ENCODE measurements around the gene TRIM63. TPM values are rescaled to one million over a fixed set of nuclear protein-coding genes. Genes with fewer than 3 reads are reported as not detected.

TRIM63 gene
- total and polyA plus RNA-seq, 9 of the 15 experiments (the other 6 are each of a cell fraction or from before 2014, with no cell fraction given): 0.08 to 0.57 (median 0.36) TPM

DNA sequence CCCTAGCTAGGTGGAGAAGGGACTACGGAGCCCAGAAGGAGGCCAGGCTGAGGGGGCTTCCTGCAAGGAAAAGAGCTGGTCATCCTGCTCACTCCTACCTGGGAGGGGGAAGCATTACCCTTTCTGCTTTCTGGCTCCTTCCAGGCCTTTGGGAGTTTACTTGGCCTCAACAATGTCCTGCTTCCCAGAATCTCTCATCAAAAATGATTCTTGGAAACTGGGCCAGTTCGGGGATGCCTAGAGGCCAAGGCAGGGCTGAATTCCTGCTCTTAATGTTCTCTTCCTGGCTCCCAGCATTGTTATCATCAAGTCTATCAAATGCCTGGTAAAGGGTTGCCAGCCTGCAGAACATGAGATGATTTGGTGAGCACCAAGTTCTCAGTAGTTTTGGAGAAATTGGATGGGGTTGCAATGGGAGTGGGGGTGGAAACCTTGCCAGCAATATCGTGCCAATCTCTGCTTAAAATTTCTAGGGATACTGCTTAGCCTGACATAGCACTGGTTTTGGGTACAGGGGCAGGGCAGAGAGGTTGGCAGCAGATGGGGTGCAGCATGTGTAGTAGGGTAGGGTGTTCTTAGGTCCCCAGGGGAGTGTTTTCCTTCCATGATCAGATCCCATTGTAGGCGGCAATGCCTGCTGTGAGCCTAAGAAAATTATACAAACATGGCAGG lies 61.9 kb downstream of the TRIM63 start:
- FAIRE-seq: no peak
- BruUV-seq (replicated peaks): no TSS peak
- Histone ChIP-seq H3K4me3 (no peak overlapping the region), H3K9me3 (replicated peaks; ENCODE audit: control insufficient read depth, insufficient read depth, low read depth, low read length) (no peaks in the 10 kb centered on the region), H3K36me3 (ENCODE audit: control insufficient read depth, insufficient read depth, low read length) (no peaks in the 10 kb centered on the region), H4K20me1 (replicated peaks; ENCODE audit: control insufficient read depth, insufficient read depth, low read length) (no peaks in the 10 kb centered on the region), H3K9me1 (ENCODE audit: control insufficient read depth, insufficient read depth, low read length) (no peaks in the 10 kb centered on the region), H3K4me2 (ENCODE audit: insufficient read depth, low read length) (peak overlapping the region; percentile 33), H3K4me1 (replicated peaks in 1 of 2; ENCODE audit: control insufficient read depth in 2 of 2, insufficient read depth in 2 of 2, low read length in 2 of 2) (peaks cover 22 to 26% of the 10 kb centered on the region in 2 experiments), H2AFZ (ENCODE audit: low read depth, low read length) (peak overlapping the region; percentile 66), H3K27ac (ENCODE audit: extremely low read depth, low read depth, low read length) (peak overlapping the region; percentile 38; the same call in 2 of the 3 replicates), H3K27me3 (ENCODE audit: control insufficient read depth in 2 of 2, insufficient read depth in 2 of 2, low read length in 2 of 2) (no peaks in the 10 kb centered on the region), H3K79me2 (ENCODE audit: control insufficient read depth, insufficient read depth, low read length) (no peaks in the 10 kb centered on the region), H3K9ac (ENCODE audit: insufficient read depth in 1 of 2, low read depth in 2 of 2, low read length in 2 of 2) (peak overlapping the region; percentile 32 to 72; a peak in 3 of 4 replicates)
- 9% methylated on average over 4 of the region's 4 CpGs for WGBS (ENCODE audit: insufficient coverage, low coverage, missing lambda C conversion rate)
- ChIA-PET CTCF (ENCODE audit: low intra/inter-chr PET ratio) (no interaction called here), POLR2A (interaction anchor here (1.3 kb wide), 1 partner anchor 24 kb away, joined by 4 read pairs; no protein-coding TSS in a partner anchor)
- in situ Hi-C loops (cut with MboI): loop anchor here (10.0 kb wide), 1 partner anchor 391 kb away; the partner anchor contains the start of gene MAN1C1
- ATAC-seq: peak; percentile 9; the same call in 2 of the 3 replicates
- peak in 1 of 4 experiments; percentile 60 for DNase-seq (ENCODE audit: extremely low read depth in 1 of 4, low spot score in 3 of 4)
- intact Hi-C loops (cut with micrococcal nuclease): no loop called here
- TF ChIP-seq, protein P1, sequence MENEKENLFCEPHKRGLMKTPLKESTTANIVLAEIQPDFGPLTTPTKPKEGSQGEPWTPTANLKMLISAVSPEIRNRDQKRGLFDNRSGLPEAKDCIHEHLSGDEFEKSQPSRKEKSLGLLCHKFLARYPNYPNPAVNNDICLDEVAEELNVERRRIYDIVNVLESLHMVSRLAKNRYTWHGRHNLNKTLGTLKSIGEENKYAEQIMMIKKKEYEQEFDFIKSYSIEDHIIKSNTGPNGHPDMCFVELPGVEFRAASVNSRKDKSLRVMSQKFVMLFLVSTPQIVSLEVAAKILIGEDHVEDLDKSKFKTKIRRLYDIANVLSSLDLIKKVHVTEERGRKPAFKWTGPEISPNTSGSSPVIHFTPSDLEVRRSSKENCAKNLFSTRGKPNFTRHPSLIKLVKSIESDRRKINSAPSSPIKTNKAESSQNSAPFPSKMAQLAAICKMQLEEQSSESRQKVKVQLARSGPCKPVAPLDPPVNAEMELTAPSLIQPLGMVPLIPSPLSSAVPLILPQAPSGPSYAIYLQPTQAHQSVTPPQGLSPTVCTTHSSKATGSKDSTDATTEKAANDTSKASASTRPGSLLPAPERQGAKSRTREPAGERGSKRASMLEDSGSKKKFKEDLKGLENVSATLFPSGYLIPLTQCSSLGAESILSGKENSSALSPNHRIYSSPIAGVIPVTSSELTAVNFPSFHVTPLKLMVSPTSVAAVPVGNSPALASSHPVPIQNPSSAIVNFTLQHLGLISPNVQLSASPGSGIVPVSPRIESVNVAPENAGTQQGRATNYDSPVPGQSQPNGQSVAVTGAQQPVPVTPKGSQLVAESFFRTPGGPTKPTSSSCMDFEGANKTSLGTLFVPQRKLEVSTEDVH (IDR thresholded peaks at IDR 0.05; ENCODE audit: low read depth, partially characterized antibody): no peak
- TF ChIP-seq KLF6 (CRISPR knock-in tag; IDR thresholded peaks at IDR 0.05; ENCODE audit: borderline replicate concordance) (0 out of 2 replicates have a peak, but pooled peaks have one; percentile 28), PTTG1 (tag; IDR thresholded peaks at IDR 0.05; ENCODE audit: low read depth) (no peak), NR1H2 (CRISPR knock-in tag; IDR thresholded peaks at IDR 0.05) (no peak), HIVEP1 (CRISPR knock-in tag; IDR thresholded peaks at IDR 0.05) (0 out of 2 replicates have a peak, but pooled peaks have one; percentile 9), SOX6 (IDR thresholded peaks at IDR 0.05) (peak; percentile 22; the same call in 1 of the 2 replicates), ZNF143 (CRISPR knock-in tag; IDR thresholded peaks at IDR 0.05) (no peak), CXXC5 (CRISPR knock-in tag; IDR thresholded peaks at IDR 0.05) (peak; percentile 42; the same call in 1 of the 2 replicates), MCM3 (IDR thresholded peaks at IDR 0.05) (no peak)
- TF ChIP-seq, protein P2, sequence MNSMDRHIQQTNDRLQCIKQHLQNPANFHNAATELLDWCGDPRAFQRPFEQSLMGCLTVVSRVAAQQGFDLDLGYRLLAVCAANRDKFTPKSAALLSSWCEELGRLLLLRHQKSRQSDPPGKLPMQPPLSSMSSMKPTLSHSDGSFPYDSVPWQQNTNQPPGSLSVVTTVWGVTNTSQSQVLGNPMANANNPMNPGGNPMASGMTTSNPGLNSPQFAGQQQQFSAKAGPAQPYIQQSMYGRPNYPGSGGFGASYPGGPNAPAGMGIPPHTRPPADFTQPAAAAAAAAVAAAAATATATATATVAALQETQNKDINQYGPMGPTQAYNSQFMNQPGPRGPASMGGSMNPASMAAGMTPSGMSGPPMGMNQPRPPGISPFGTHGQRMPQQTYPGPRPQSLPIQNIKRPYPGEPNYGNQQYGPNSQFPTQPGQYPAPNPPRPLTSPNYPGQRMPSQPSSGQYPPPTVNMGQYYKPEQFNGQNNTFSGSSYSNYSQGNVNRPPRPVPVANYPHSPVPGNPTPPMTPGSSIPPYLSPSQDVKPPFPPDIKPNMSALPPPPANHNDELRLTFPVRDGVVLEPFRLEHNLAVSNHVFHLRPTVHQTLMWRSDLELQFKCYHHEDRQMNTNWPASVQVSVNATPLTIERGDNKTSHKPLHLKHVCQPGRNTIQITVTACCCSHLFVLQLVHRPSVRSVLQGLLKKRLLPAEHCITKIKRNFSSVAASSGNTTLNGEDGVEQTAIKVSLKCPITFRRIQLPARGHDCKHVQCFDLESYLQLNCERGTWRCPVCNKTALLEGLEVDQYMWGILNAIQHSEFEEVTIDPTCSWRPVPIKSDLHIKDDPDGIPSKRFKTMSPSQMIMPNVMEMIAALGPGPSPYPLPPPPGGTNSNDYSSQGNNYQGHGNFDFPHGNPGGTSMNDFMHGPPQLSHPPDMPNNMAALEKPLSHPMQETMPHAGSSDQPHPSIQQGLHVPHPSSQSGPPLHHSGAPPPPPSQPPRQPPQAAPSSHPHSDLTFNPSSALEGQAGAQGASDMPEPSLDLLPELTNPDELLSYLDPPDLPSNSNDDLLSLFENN (IDR thresholded peaks at IDR 0.05; ENCODE audit: low read depth in 2 of 2, low read length in 2 of 2): no peak
- TF ChIP-seq, protein P3, sequence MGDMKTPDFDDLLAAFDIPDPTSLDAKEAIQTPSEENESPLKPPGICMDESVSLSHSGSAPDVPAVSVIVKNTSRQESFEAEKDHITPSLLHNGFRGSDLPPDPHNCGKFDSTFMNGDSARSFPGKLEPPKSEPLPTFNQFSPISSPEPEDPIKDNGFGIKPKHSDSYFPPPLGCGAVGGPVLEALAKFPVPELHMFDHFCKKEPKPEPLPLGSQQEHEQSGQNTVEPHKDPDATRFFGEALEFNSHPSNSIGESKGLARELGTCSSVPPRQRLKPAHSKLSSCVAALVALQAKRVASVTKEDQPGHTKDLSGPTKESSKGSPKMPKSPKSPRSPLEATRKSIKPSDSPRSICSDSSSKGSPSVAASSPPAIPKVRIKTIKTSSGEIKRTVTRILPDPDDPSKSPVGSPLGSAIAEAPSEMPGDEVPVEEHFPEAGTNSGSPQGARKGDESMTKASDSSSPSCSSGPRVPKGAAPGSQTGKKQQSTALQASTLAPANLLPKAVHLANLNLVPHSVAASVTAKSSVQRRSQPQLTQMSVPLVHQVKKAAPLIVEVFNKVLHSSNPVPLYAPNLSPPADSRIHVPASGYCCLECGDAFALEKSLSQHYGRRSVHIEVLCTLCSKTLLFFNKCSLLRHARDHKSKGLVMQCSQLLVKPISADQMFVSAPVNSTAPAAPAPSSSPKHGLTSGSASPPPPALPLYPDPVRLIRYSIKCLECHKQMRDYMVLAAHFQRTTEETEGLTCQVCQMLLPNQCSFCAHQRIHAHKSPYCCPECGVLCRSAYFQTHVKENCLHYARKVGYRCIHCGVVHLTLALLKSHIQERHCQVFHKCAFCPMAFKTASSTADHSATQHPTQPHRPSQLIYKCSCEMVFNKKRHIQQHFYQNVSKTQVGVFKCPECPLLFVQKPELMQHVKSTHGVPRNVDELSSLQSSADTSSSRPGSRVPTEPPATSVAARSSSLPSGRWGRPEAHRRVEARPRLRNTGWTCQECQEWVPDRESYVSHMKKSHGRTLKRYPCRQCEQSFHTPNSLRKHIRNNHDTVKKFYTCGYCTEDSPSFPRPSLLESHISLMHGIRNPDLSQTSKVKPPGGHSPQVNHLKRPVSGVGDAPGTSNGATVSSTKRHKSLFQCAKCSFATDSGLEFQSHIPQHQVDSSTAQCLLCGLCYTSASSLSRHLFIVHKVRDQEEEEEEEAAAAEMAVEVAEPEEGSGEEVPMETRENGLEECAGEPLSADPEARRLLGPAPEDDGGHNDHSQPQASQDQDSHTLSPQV (IDR thresholded peaks at IDR 0.05): peak; percentile 57
